Measurements from ENCODE around the gene AQR.

Gene AQR

GRCh38 chr15:35000511-35000910 is 31.0 kb upstream of the AQR start:
- Histone ChIP-seq H3K36me3 (ENCODE audit: insufficient read depth, low read length) (no peaks in the 10 kb centered on the region), H3K4me2 (ENCODE audit: low read depth, low read length, poor library complexity, severe bottlenecking) (no peak overlapping the region), H3K79me2 (ENCODE audit: insufficient read depth, low read length) (no peaks in the 10 kb centered on the region), H3K27me3 (ENCODE audit: insufficient read depth, low read length, poor library complexity, severe bottlenecking) (no peaks in the 10 kb centered on the region), H3K9ac (ENCODE audit: low read depth, low read length, poor library complexity, severe bottlenecking) (no peak overlapping the region), H3K9me2 (replicated peaks; ENCODE audit: low read depth, low read length) (no peaks in the 10 kb centered on the region), H2AFZ (ENCODE audit: low read length) (peak overlapping the region; percentile 43; the same call in 1 of the 2 replicates), H3K9me3 (ENCODE audit: insufficient read depth, low read depth, low read length) (no peaks in the 10 kb centered on the region), H3K4me1 (ENCODE audit: insufficient read depth, low read length, poor library complexity, severe bottlenecking) (no peaks in the 10 kb centered on the region), H4K20me1 (ENCODE audit: insufficient read depth, low read length, poor library complexity, severe bottlenecking) (no peaks in the 10 kb centered on the region), H3F3A (ENCODE audit: low read depth) (no peaks in the 10 kb centered on the region), H3K4me3 (ENCODE audit: low read length, poor library complexity, severe bottlenecking) (no peak overlapping the region)
- TF ChIP-seq EZH2phosphoT487 (IDR thresholded peaks at IDR 0.05; ENCODE audit: borderline replicate concordance) (no peak), CTCF (conservative IDR thresholded peaks at IDR 0.05; ENCODE audit: low read length) (no peak)

GRCh38 chr15:34999906-35000305 is 30.4 kb upstream of the AQR start:
- Histone ChIP-seq H4K20me1 (ENCODE audit: insufficient read depth, low read length, poor library complexity, severe bottlenecking) (no peaks in the 10 kb centered on the region), H3K27me3 (ENCODE audit: insufficient read depth, low read length, poor library complexity, severe bottlenecking) (no peaks in the 10 kb centered on the region), H3K9ac (ENCODE audit: low read depth, low read length, poor library complexity, severe bottlenecking) (no peak overlapping the region), H3K79me2 (ENCODE audit: insufficient read depth, low read length) (no peaks in the 10 kb centered on the region), H3K4me1 (ENCODE audit: insufficient read depth, low read length, poor library complexity, severe bottlenecking) (no peaks in the 10 kb centered on the region), H3K4me3 (ENCODE audit: low read length, poor library complexity, severe bottlenecking) (no peak overlapping the region), H3K36me3 (ENCODE audit: insufficient read depth, low read length) (no peaks in the 10 kb centered on the region), H2AFZ (ENCODE audit: low read length) (no peak overlapping the region), H3F3A (ENCODE audit: low read depth) (no peaks in the 10 kb centered on the region), H3K9me2 (replicated peaks; ENCODE audit: low read depth, low read length) (no peaks in the 10 kb centered on the region), H3K9me3 (ENCODE audit: insufficient read depth, low read depth, low read length) (no peaks in the 10 kb centered on the region), H3K4me2 (ENCODE audit: low read depth, low read length, poor library complexity, severe bottlenecking) (no peak overlapping the region)
- TF ChIP-seq CTCF (conservative IDR thresholded peaks at IDR 0.05; ENCODE audit: low read length) (no peak), EZH2phosphoT487 (IDR thresholded peaks at IDR 0.05; ENCODE audit: borderline replicate concordance) (no peak)

GRCh38 chr15:34994925-34995324 is 25.4 kb upstream of the AQR start:
- Histone ChIP-seq H3K9ac (ENCODE audit: low read depth, low read length, poor library complexity, severe bottlenecking) (no peak overlapping the region), H4K20me1 (ENCODE audit: insufficient read depth, low read length, poor library complexity, severe bottlenecking) (no peaks in the 10 kb centered on the region), H2AFZ (ENCODE audit: low read length) (no peak overlapping the region), H3K4me1 (ENCODE audit: insufficient read depth, low read length, poor library complexity, severe bottlenecking) (no peaks in the 10 kb centered on the region), H3K4me2 (ENCODE audit: low read depth, low read length, poor library complexity, severe bottlenecking) (no peak overlapping the region), H3K27me3 (ENCODE audit: insufficient read depth, low read length, poor library complexity, severe bottlenecking) (no peaks in the 10 kb centered on the region), H3F3A (ENCODE audit: low read depth) (no peaks in the 10 kb centered on the region), H3K9me3 (ENCODE audit: insufficient read depth, low read depth, low read length) (no peaks in the 10 kb centered on the region), H3K79me2 (ENCODE audit: insufficient read depth, low read length) (no peaks in the 10 kb centered on the region), H3K4me3 (ENCODE audit: low read length, poor library complexity, severe bottlenecking) (no peak overlapping the region), H3K36me3 (ENCODE audit: insufficient read depth, low read length) (no peaks in the 10 kb centered on the region), H3K9me2 (replicated peaks; ENCODE audit: low read depth, low read length) (no peaks in the 10 kb centered on the region)
- no peak for TF ChIP-seq EZH2phosphoT487 (IDR thresholded peaks at IDR 0.05; ENCODE audit: borderline replicate concordance)
- no peak for TF ChIP-seq CTCF (conservative IDR thresholded peaks at IDR 0.05; ENCODE audit: low read length)

All from Loucy (cell line).